GM06990 (cell line): Measurements from ENCODE around the gene TMEM54.

Experiments
- DNase-seq: peaks from one replicate; pipeline ENCODE4 v3.0.0-alpha.2; 2011; ENCODE audit not compliant: insufficient read length; ENCODE audit errors: extremely low read depth
- H3K27me3 ChIP-seq: replicated peaks from 2 replicates; pipeline ENCODE4 v1.6.0; 2011; ENCODE audit warnings: low read length; ENCODE audit not compliant: control insufficient read depth, insufficient read depth
- H3K36me3 ChIP-seq: 2 replicates; pipeline ENCODE4 v1.5.1; 2011; ENCODE audit warnings: low read length; ENCODE audit not compliant: control insufficient read depth, insufficient read depth
- H3K4me3 ChIP-seq: replicated peaks from 2 replicates; pipeline ENCODE4 v1.5.1; 2011; ENCODE audit warnings: low read depth, mild to moderate bottlenecking, control low read depth, low read length
- CTCF ChIP-seq: IDR thresholded peaks from 2 replicates; pipeline ENCODE4 v1.5.1; 2011; ENCODE audit warnings: low read length, control low read depth, mild to moderate bottlenecking, inconsistent platforms; ENCODE audit not compliant: insufficient read depth, poor library complexity, severe bottlenecking

Gene TMEM54

GRCh38 chr1:32884032-32884372 lies 17.2 kb downstream of the TMEM54 start:
- no peaks in the 10 kb centered on the region for H3K36me3 ChIP-seq
- H3K4me3 ChIP-seq, result no peak overlapping the region
- no peak for DNase-seq
- peaks cover 4% of the 10 kb centered on the region for H3K27me3 ChIP-seq
- no peak for TF ChIP-seq CTCF

- Histone ChIP-seq H3K36me3 (no peaks in the 10 kb centered on the region), H3K27me3 (peaks cover 4% of the 10 kb centered on the region), H3K4me3 (no peak overlapping the region)
- no peak for TF ChIP-seq CTCF
- DNase-seq, result no peak
Observed at GRCh38 chr1:32883338-32884031, 17.7 kb downstream of the TMEM54 start.

GRCh38 chr1:32881871-32882850 lies 19.0 kb downstream of the TMEM54 start:
- no peak for DNase-seq
- Histone ChIP-seq H3K36me3 (no peaks in the 10 kb centered on the region), H3K27me3 (no peaks in the 10 kb centered on the region; the same call in none of the 2 replicates), H3K4me3 (no peak overlapping the region)
- TF ChIP-seq CTCF, result no peak

- H3K4me3 ChIP-seq, result no peak overlapping the region
- no peak for TF ChIP-seq CTCF
- no peak for DNase-seq
- H3K36me3 ChIP-seq, result no peaks in the 10 kb centered on the region
- no peaks in the 10 kb centered on the region; the same call in none of the 2 replicates for H3K27me3 ChIP-seq
Observed at GRCh38 chr1:32881291-32881690, 19.9 kb downstream of the TMEM54 start.

GRCh38 chr1:32878637-32879041 lies 22.6 kb downstream of the TMEM54 start:
- Histone ChIP-seq H3K27me3 (no peaks in the 10 kb centered on the region; the same call in 1 of the 2 replicates), H3K4me3 (no peak overlapping the region), H3K36me3 (no peaks in the 10 kb centered on the region)
- TF ChIP-seq CTCF, result no peak
- no peak for DNase-seq
